Osteocyte (in vitro differentiated cells): ENCODE results near the gene CD84. TPM values are rescaled to one million over a fixed set of nuclear protein-coding genes. Genes with fewer than 3 reads are reported as not detected.

Source experiments
- DNase-seq: peaks from one replicate; pipeline ENCODE4 v3.0.0; 2021; ENCODE audit warnings: mixed read lengths; ENCODE audit not compliant: unreplicated experiment; ENCODE audit errors: extremely low spot score
- H3K27ac Mint-ChIP-seq: one replicate; pipeline ENCODE4 v1.8.0; 2021; ENCODE audit warnings: mild to moderate bottlenecking, mixed read lengths; ENCODE audit not compliant: unreplicated experiment
- H3K27me3 Mint-ChIP-seq: one replicate; pipeline ENCODE4 v1.8.0; 2021; ENCODE audit warnings: mixed read lengths; ENCODE audit not compliant: unreplicated experiment
- H3K36me3 Mint-ChIP-seq: one replicate; pipeline ENCODE4 v1.8.0; 2021; ENCODE audit warnings: mixed read lengths; ENCODE audit not compliant: unreplicated experiment
- H3K4me1 Mint-ChIP-seq: one replicate; pipeline ENCODE4 v1.8.0; 2021; ENCODE audit warnings: mixed read lengths; ENCODE audit not compliant: unreplicated experiment
- H3K4me3 Mint-ChIP-seq: one replicate; pipeline ENCODE4 v1.8.0; 2021; ENCODE audit warnings: mild to moderate bottlenecking, moderate library complexity, mixed read lengths; ENCODE audit not compliant: unreplicated experiment
- H3K9me3 Mint-ChIP-seq: one replicate; pipeline ENCODE4 v1.8.0; 2021; ENCODE audit warnings: mixed read lengths; ENCODE audit not compliant: unreplicated experiment
- total RNA-seq: library from RNA; stranded (reverse); gene quantifications from 2 replicates; pipeline ENCODE4 v1.2.1, GENCODE V29; 2021
- TF ChIP-seq, protein P1 (sequence below): fragments of 200-600 bp; sonication (generic); IDR thresholded peaks from 2 replicates; pipeline ENCODE4 v1.5.0; 2021; ENCODE audit warnings: antibody characterized with exemption, mild to moderate bottlenecking, moderate library complexity

The CD84 gene
- total RNA-seq, 1 donor from 2014 or later, result not detected

DNA sequence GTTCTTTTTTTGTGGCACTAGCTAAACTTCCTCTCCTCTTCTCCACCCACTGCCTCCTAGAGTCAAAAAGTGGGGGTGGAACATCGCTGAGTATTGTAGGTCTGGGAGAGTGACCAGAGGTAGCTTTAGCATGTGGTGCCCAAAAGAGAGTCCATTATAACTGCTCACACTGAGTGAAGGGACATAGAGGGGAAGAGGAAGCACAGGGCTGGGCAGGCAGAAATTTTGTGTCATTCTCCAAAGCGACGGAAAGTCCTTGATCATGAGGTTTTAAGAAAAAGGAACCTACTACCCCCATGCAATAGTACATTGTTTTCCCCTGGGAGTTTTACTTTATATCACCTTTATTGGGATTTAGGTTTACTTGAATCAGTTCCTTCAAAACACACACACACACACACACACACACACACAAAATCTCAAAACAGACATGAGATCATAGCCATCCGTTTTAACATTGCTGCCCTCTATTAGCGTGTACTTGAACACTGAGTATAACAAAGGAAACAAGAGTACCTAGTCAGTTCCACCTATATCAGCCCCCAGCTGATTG lies 4.1 kb downstream of the CD84 start:
- no peak for DNase-seq
- Mint-ChIP-seq H3K4me3 (no peak overlapping the region), H3K4me1 (no peaks in the 10 kb centered on the region), H3K27ac (no peak overlapping the region), H3K36me3 (no peaks in the 10 kb centered on the region), H3K27me3 (peaks cover 2% of the 10 kb centered on the region), H3K9me3 (no peaks in the 10 kb centered on the region)
- TF ChIP-seq, protein P1, sequence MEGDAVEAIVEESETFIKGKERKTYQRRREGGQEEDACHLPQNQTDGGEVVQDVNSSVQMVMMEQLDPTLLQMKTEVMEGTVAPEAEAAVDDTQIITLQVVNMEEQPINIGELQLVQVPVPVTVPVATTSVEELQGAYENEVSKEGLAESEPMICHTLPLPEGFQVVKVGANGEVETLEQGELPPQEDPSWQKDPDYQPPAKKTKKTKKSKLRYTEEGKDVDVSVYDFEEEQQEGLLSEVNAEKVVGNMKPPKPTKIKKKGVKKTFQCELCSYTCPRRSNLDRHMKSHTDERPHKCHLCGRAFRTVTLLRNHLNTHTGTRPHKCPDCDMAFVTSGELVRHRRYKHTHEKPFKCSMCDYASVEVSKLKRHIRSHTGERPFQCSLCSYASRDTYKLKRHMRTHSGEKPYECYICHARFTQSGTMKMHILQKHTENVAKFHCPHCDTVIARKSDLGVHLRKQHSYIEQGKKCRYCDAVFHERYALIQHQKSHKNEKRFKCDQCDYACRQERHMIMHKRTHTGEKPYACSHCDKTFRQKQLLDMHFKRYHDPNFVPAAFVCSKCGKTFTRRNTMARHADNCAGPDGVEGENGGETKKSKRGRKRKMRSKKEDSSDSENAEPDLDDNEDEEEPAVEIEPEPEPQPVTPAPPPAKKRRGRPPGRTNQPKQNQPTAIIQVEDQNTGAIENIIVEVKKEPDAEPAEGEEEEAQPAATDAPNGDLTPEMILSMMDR, result no peak

- no peak overlapping the region for H3K27ac Mint-ChIP-seq
- TF ChIP-seq, protein P1, result no peak
- DNase-seq, result no peak
- H3K4me1 Mint-ChIP-seq, result no peaks in the 10 kb centered on the region
- H3K4me3 Mint-ChIP-seq, result no peak overlapping the region
- no peaks in the 10 kb centered on the region for H3K36me3 Mint-ChIP-seq
- no peaks in the 10 kb centered on the region for H3K9me3 Mint-ChIP-seq
- no peaks in the 10 kb centered on the region for H3K27me3 Mint-ChIP-seq
These were observed 8.5 kb downstream of the CD84 start for GRCh38 chr1:160570840-160571239.

DNA sequence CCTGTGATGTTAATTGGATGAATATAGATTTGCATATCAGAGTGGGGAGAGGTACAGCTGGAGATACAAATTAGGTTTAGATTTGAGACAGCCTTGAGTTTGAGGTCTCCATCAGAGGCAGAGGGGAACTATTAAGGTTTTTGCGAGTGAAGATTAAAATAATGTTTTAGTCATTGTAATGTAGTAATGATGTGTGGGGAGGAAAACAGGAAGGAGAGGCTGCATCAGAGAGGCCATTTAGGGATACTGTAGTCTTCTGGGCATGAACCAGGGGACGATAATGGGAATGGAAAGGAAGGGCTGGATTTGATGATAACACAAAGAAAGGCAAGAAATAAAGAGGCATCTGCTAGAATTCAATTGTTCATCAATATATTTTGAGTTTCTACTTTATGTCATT lies 9.5 kb downstream of the CD84 start:
- Mint-ChIP-seq H3K27me3 (no peaks in the 10 kb centered on the region), H3K36me3 (no peaks in the 10 kb centered on the region), H3K9me3 (no peaks in the 10 kb centered on the region), H3K27ac (no peak overlapping the region), H3K4me1 (no peaks in the 10 kb centered on the region), H3K4me3 (no peak overlapping the region)
- TF ChIP-seq, protein P1, result no peak
- no peak for DNase-seq

DNA sequence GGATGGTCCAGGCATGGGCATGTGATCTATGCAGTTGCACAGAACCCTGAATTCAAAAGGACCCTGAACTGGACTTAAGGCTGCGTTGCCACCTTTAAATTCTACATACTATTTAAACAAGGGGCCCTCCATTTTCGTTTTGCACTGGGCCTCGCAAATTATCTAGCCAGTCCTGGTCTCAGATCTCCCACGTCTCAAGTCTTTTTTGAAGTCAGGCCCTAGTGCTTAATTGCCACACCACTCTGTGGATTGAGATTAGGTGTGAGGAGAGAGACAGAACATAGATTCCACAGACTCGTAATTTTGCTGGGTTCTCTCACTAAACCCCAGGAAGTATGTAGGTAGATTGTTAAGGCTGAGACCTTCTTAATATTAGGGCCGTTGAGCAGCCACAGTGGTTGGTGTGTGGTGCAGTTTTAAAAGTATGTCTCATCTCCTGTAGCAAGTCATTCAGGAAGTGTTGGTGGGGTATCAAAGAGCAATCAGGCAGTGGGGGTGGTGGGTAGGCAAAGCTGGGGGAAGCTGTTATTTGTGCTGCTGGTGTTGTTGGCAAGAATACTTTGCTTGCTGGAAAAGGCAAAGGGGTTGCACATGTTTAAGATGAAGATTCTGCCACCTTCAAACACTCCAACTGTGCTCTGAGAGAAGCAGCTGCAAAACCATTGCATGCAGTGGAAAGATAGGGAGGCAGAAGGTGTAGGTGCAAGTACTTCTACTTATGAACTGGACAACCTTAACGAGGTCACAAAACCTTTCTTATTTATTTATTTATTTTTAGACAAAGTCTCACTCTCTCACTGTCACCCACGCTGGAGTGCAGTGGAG lies 11.2 kb downstream of the CD84 start:
- Mint-ChIP-seq H3K4me3 (no peak overlapping the region), H3K27me3 (no peaks in the 10 kb centered on the region), H3K9me3 (no peaks in the 10 kb centered on the region), H3K36me3 (no peaks in the 10 kb centered on the region), H3K4me1 (no peaks in the 10 kb centered on the region), H3K27ac (no peak overlapping the region)
- no peak for DNase-seq
- TF ChIP-seq, protein P1, result no peak

DNA sequence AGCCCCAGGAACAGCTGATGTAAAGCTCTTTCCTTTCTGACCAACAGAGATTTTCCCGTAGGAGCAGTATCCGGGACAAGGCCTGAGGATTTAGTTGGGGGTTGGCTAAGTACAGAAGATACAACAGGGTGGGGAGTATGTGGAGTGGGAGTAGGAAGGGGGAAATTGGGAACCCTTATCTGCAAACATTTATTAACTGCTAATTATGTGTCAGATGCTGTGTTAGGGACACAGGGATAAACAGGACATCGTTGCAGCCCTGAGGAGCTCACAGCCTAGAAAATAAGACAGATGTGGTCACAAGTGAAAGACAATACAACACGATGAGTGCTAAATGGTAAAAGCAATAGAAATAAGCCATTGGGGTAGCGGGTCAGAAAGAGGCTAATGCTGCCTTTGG lies 12.0 kb downstream of the CD84 start:
- no peak for DNase-seq
- no peaks in the 10 kb centered on the region for H3K36me3 Mint-ChIP-seq
- TF ChIP-seq, protein P1, result no peak
- no peaks in the 10 kb centered on the region for H3K27me3 Mint-ChIP-seq
- H3K9me3 Mint-ChIP-seq, result no peaks in the 10 kb centered on the region
- H3K27ac Mint-ChIP-seq, result no peak overlapping the region
- H3K4me3 Mint-ChIP-seq, result no peak overlapping the region
- H3K4me1 Mint-ChIP-seq, result no peaks in the 10 kb centered on the region
